Activated naive CD4-positive, alpha-beta T cell treated with anti-CD3 and anti-CD28 coated beads, Interleukin-2, amount 50 U/mL, for 24 hours (primary cell): ENCODE data around the gene EMC9.

ENCODE experiments used
- H3K27ac Mint-ChIP-seq: one replicate; pipeline ENCODE4 v1.8.0; 2021; ENCODE audit warnings: mild to moderate bottlenecking, mixed read lengths
- H3K27me3 Mint-ChIP-seq: one replicate; pipeline ENCODE4 v1.8.0; 2021; ENCODE audit warnings: mixed read lengths
- H3K36me3 Mint-ChIP-seq: one replicate; pipeline ENCODE4 v1.8.0; 2021; ENCODE audit warnings: mixed read lengths
- H3K4me1 Mint-ChIP-seq: one replicate; pipeline ENCODE4 v1.8.0; 2021; ENCODE audit warnings: mixed read lengths
- H3K4me3 Mint-ChIP-seq: one replicate; pipeline ENCODE4 v1.8.0; 2021; ENCODE audit warnings: mild to moderate bottlenecking, mixed read lengths
- H3K9me3 Mint-ChIP-seq: one replicate; pipeline ENCODE4 v1.8.0; 2021; ENCODE audit warnings: mixed read lengths

The EMC9 gene

GRCh38 chr14:24145690-24146452 is 4.5 kb upstream of the EMC9 start:
- peaks cover 10% of the 10 kb centered on the region for H3K36me3 Mint-ChIP-seq
- peak overlapping the region; percentile 98 for H3K27ac Mint-ChIP-seq
- H3K4me3 Mint-ChIP-seq, result peak overlapping the region; percentile 99
- no peaks in the 10 kb centered on the region for H3K27me3 Mint-ChIP-seq
- H3K9me3 Mint-ChIP-seq, result no peaks in the 10 kb centered on the region
- peaks cover 66% of the 10 kb centered on the region for H3K4me1 Mint-ChIP-seq

GRCh38 chr14:24145219-24145618 is 3.8 kb upstream of the EMC9 start:
- Mint-ChIP-seq H3K4me3 (peak overlapping the region; percentile 99), H3K27me3 (no peaks in the 10 kb centered on the region), H3K9me3 (no peaks in the 10 kb centered on the region), H3K4me1 (peaks cover 63% of the 10 kb centered on the region), H3K36me3 (peaks cover 7% of the 10 kb centered on the region), H3K27ac (peak overlapping the region; percentile 98)

- Mint-ChIP-seq H3K27me3 (no peaks in the 10 kb centered on the region), H3K4me1 (peaks cover 63% of the 10 kb centered on the region), H3K9me3 (no peaks in the 10 kb centered on the region), H3K4me3 (peak overlapping the region; percentile 68), H3K36me3 (peaks cover 8% of the 10 kb centered on the region), H3K27ac (peak overlapping the region; percentile 89)
These were observed 3.1 kb upstream of the EMC9 start for GRCh38 chr14:24144451-24144850.

- H3K4me3 Mint-ChIP-seq, result no peak overlapping the region
These were observed 2.1 kb upstream of the EMC9 start for GRCh38 chr14:24143511-24143910.

GRCh38 chr14:24139272-24139934 is 2.0 kb downstream of the EMC9 start:
- no peaks in the 10 kb centered on the region for H3K27me3 Mint-ChIP-seq
- H3K9me3 Mint-ChIP-seq, result no peaks in the 10 kb centered on the region
- peak overlapping the region; percentile 89 for H3K4me3 Mint-ChIP-seq
- H3K4me1 Mint-ChIP-seq, result peaks cover 69% of the 10 kb centered on the region
- H3K36me3 Mint-ChIP-seq, result peaks cover 21% of the 10 kb centered on the region
- peak overlapping the region; percentile 15 for H3K27ac Mint-ChIP-seq

More at GRCh38 chr14:24143511-24143910, 2.1 kb upstream of the EMC9 start:
- H3K4me1 Mint-ChIP-seq, result peaks cover 63% of the 10 kb centered on the region
- H3K9me3 Mint-ChIP-seq, result no peaks in the 10 kb centered on the region
- H3K36me3 Mint-ChIP-seq, result peaks cover 15% of the 10 kb centered on the region
- H3K27me3 Mint-ChIP-seq, result no peaks in the 10 kb centered on the region
- H3K27ac Mint-ChIP-seq, result peak overlapping the region; percentile 65

GRCh38 chr14:24138396-24139271 is 2.8 kb downstream of the EMC9 start:
- H3K27ac Mint-ChIP-seq, result peak overlapping the region; percentile 18
- no peaks in the 10 kb centered on the region for H3K27me3 Mint-ChIP-seq
- H3K9me3 Mint-ChIP-seq, result no peaks in the 10 kb centered on the region
- peaks cover 64% of the 10 kb centered on the region for H3K4me1 Mint-ChIP-seq
- H3K4me3 Mint-ChIP-seq, result peak overlapping the region; percentile 93
- peaks cover 17% of the 10 kb centered on the region for H3K36me3 Mint-ChIP-seq

- H3K27me3 Mint-ChIP-seq, result no peaks in the 10 kb centered on the region
- peaks cover 17% of the 10 kb centered on the region for H3K36me3 Mint-ChIP-seq
- no peaks in the 10 kb centered on the region for H3K9me3 Mint-ChIP-seq
- peak overlapping the region; percentile 93 for H3K4me3 Mint-ChIP-seq
- peak overlapping the region; percentile 90 for H3K27ac Mint-ChIP-seq
- peaks cover 60% of the 10 kb centered on the region for H3K4me1 Mint-ChIP-seq
These were observed 3.6 kb downstream of the EMC9 start for GRCh38 chr14:24137529-24138395.

GRCh38 chr14:24136684-24137528 is 4.5 kb downstream of the EMC9 start:
- Mint-ChIP-seq H3K27ac (peak overlapping the region; percentile 90), H3K4me3 (peak overlapping the region; percentile 93), H3K36me3 (peaks cover 17% of the 10 kb centered on the region), H3K27me3 (no peaks in the 10 kb centered on the region), H3K4me1 (peaks cover 63% of the 10 kb centered on the region), H3K9me3 (no peaks in the 10 kb centered on the region)

GRCh38 chr14:24135834-24136683 is 5.3 kb downstream of the EMC9 start, which contains the start of gene PSME1:
PSME1 (plus strand) TSS chr14:24136194; CDS start chr14:24136263, 69 bp downstream.
- H3K9me3 Mint-ChIP-seq, result no peaks in the 10 kb centered on the region
- peaks cover 17% of the 10 kb centered on the region for H3K36me3 Mint-ChIP-seq
- no peaks in the 10 kb centered on the region for H3K27me3 Mint-ChIP-seq
- peak within 1 kb of the TSS; percentile 96 for H3K27ac Mint-ChIP-seq
- peak within 1 kb of the TSS; percentile 93 for H3K4me3 Mint-ChIP-seq
- H3K4me1 Mint-ChIP-seq, result peaks cover 64% of the 10 kb centered on the region

- peak overlapping the region; percentile 96 for H3K27ac Mint-ChIP-seq
- H3K36me3 Mint-ChIP-seq, result peaks cover 17% of the 10 kb centered on the region
- peaks cover 65% of the 10 kb centered on the region for H3K4me1 Mint-ChIP-seq
- peak overlapping the region; percentile 93 for H3K4me3 Mint-ChIP-seq
- H3K9me3 Mint-ChIP-seq, result no peaks in the 10 kb centered on the region
- H3K27me3 Mint-ChIP-seq, result no peaks in the 10 kb centered on the region
These were observed 5.9 kb downstream of the EMC9 start for GRCh38 chr14:24135584-24135833.

- Mint-ChIP-seq H3K36me3 (peaks cover 9% of the 10 kb centered on the region), H3K27me3 (no peaks in the 10 kb centered on the region), H3K27ac (peak overlapping the region; percentile 6), H3K4me1 (peaks cover 53% of the 10 kb centered on the region), H3K4me3 (no peak overlapping the region), H3K9me3 (no peaks in the 10 kb centered on the region)
These were observed 7.7 kb downstream of the EMC9 start for GRCh38 chr14:24133735-24134134.

- Mint-ChIP-seq H3K27ac (peak overlapping the region; percentile 98), H3K4me1 (peaks cover 45% of the 10 kb centered on the region), H3K4me3 (peak overlapping the region; percentile 71), H3K36me3 (peaks cover 5% of the 10 kb centered on the region), H3K9me3 (no peaks in the 10 kb centered on the region), H3K27me3 (no peaks in the 10 kb centered on the region)
These were observed 8.4 kb downstream of the EMC9 start for GRCh38 chr14:24132976-24133375.

GRCh38 chr14:24132061-24132685 is 9.2 kb downstream of the EMC9 start:
- Mint-ChIP-seq H3K4me1 (peaks cover 39% of the 10 kb centered on the region), H3K9me3 (no peaks in the 10 kb centered on the region), H3K36me3 (peaks cover 5% of the 10 kb centered on the region), H3K27me3 (no peaks in the 10 kb centered on the region), H3K4me3 (peak overlapping the region; percentile 71), H3K27ac (peak overlapping the region; percentile 98)
